ENCODE measurements around the gene GABRD. TPM values are rescaled to one million over a fixed set of nuclear protein-coding genes. Genes with fewer than 3 reads are reported as not detected.

GABRD gene
- total and polyA plus RNA-seq, 4 experiments from 2014 or later: not detected

DNA sequence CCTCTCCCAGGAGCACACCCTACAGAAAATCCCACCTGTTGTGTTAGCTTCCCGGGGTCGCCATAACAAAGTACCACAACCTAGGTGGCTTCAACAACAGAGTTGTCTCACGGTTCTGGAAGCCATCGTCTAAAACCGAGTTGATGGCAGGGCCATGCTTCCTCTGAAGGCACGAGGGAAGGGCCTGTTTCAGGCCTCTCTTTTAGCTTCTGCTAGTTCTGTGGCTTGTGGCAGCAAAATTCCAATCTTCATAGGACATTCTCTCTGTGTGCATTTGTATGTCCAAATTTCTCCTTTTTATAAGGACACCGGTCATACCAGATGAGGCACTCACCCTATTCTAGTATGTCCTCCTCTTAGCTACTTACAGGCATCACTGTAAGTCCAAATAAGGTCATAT, 18.7 kb upstream of the GABRD start:
- Histone ChIP-seq H3K9me3 (ENCODE audit: control insufficient read depth in 1 of 2, low read length in 2 of 2) (no peaks in the 10 kb centered on the region), H3K27ac (ENCODE audit: low read depth, low read length) (no peak overlapping the region), H3K4me3 (ENCODE audit: low read length in 2 of 2) (no peak overlapping the region), H3K36me3 (ENCODE audit: insufficient read depth, low read length) (no peaks in the 10 kb centered on the region), H3K4me1 (ENCODE audit: insufficient read depth, low read length) (peaks cover 4% of the 10 kb centered on the region), H3K27me3 (ENCODE audit: insufficient read depth, low read length) (peaks cover 4% of the 10 kb centered on the region)
- no peaks in the 10 kb centered on the region for H3K36me3 Mint-ChIP-seq
- CTCF ChIA-PET (ENCODE audit: partially characterized antibody): interaction anchor here (1.8 kb wide), 1 partner anchor 43 kb away, joined by 4 read pairs; no protein-coding TSS in a partner anchor
- intact Hi-C loops (cut with micrococcal nuclease): no loop called here
- POLR2A ChIA-PET (ENCODE audit: partially characterized antibody): no interaction called here
- H3K4me3 Mint-ChIP-seq: no peak overlapping the region
- H3K27ac Mint-ChIP-seq: no peak overlapping the region
- peaks cover 3 to 6% (median 4%) of the 10 kb centered on the region in 4 donors for H3K4me1 Mint-ChIP-seq
- DNase-seq: no peak
- H3K27me3 Mint-ChIP-seq: peaks cover 30 to 43% of the 10 kb centered on the region in 2 donors
- peaks cover 0 to 2% (median 0%) of the 10 kb centered on the region in 8 donors for H3K9me3 Mint-ChIP-seq

DNA sequence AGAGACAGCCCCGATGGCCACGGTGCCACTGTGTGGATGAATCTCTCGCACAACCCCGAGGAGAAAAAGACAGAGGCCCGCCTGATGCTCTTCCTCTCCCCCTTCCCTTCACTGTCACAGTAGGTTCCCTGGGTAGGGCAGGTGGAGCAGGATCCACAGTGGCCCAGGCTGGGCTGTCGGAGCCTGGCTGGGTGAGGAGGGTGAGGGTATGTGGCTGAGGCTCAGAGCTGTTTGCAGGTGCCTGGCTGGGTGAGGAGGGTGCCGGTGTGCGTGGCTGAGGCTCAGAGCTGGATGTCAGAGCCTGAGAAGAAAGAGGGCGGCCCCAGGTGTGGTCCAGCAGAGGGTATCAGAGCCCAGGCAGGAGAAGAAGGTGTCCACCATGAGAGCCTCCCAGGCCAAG, 18.3 kb upstream of the GABRD start:
- H3K4me3 Mint-ChIP-seq: no peak overlapping the region
- POLR2A ChIA-PET (ENCODE audit: partially characterized antibody): no interaction called here
- peaks cover 4% of the 10 kb centered on the region for H3K4me1 ChIP-seq (ENCODE audit: insufficient read depth, low read length)
- peaks cover 31 to 46% of the 10 kb centered on the region in 2 donors for H3K27me3 Mint-ChIP-seq
- H3K36me3 Mint-ChIP-seq: no peaks in the 10 kb centered on the region
- no peaks in the 10 kb centered on the region for H3K9me3 ChIP-seq (ENCODE audit: control insufficient read depth in 1 of 2, low read length in 2 of 2)
- H3K4me1 Mint-ChIP-seq: peaks cover 3 to 6% (median 4%) of the 10 kb centered on the region in 4 donors
- peaks cover 0 to 2% (median 0%) of the 10 kb centered on the region in 8 donors for H3K9me3 Mint-ChIP-seq
- H3K36me3 ChIP-seq (ENCODE audit: insufficient read depth, low read length): no peaks in the 10 kb centered on the region
- intact Hi-C loops (cut with micrococcal nuclease): no loop called here
- H3K27me3 ChIP-seq (ENCODE audit: insufficient read depth, low read length): peaks cover 4% of the 10 kb centered on the region
- CTCF ChIA-PET (ENCODE audit: partially characterized antibody): no interaction called here
- H3K27ac ChIP-seq (ENCODE audit: low read depth, low read length): no peak overlapping the region
- no peak overlapping the region for H3K4me3 ChIP-seq (ENCODE audit: low read length in 2 of 2)
- H3K27ac Mint-ChIP-seq: no peak overlapping the region
- no peak for DNase-seq

DNA sequence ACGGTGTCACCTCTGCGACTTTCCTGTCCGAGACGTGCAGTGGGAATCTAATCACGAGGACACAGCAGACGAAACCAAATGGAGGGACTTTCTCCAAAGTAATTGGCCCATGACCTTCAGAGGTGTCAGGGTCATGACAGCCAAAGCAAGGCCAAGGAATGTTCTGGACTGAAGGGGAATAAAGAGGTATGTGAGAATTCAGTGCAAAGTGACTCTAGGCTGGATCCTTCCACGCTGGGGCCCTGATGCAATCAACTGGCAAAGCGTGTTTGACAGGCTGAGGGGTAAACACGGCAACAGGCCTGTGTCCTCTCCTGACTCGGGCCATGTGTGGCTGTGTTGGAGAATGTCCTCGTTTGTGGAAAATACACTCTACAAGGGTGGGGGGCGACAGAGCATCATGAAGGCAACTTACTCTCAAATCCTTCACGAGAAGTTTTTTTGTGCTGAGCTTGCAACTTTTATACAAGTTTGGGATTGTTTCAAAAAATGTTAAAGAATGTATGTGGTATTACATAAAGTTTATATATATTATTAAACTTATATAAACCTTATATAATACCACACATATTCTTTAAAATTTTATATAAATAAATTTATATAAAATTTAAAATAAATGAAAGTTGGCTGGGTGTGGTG, 17.3 kb upstream of the GABRD start:
- Histone ChIP-seq H3K27ac (ENCODE audit: low read depth, low read length) (no peak overlapping the region), H3K9me3 (ENCODE audit: control insufficient read depth in 1 of 2, low read length in 2 of 2) (no peaks in the 10 kb centered on the region), H3K27me3 (ENCODE audit: insufficient read depth, low read length) (peaks cover 4% of the 10 kb centered on the region), H3K4me1 (ENCODE audit: insufficient read depth, low read length) (no peaks in the 10 kb centered on the region), H3K4me3 (ENCODE audit: low read length in 2 of 2) (no peak overlapping the region), H3K36me3 (ENCODE audit: insufficient read depth, low read length) (no peaks in the 10 kb centered on the region)
- intact Hi-C loops (cut with micrococcal nuclease): no loop called here
- H3K4me1 Mint-ChIP-seq: no peaks in the 10 kb centered on the region
- ChIA-PET POLR2A (ENCODE audit: partially characterized antibody) (no interaction called here), CTCF (ENCODE audit: partially characterized antibody) (no interaction called here)
- no peak for DNase-seq
- peaks cover 31 to 44% of the 10 kb centered on the region in 2 donors for H3K27me3 Mint-ChIP-seq
- H3K36me3 Mint-ChIP-seq: no peaks in the 10 kb centered on the region
- H3K27ac Mint-ChIP-seq: no peak overlapping the region
- no peak overlapping the region for H3K4me3 Mint-ChIP-seq
- H3K9me3 Mint-ChIP-seq: peaks cover 0 to 2% (median 0%) of the 10 kb centered on the region in 8 donors

DNA sequence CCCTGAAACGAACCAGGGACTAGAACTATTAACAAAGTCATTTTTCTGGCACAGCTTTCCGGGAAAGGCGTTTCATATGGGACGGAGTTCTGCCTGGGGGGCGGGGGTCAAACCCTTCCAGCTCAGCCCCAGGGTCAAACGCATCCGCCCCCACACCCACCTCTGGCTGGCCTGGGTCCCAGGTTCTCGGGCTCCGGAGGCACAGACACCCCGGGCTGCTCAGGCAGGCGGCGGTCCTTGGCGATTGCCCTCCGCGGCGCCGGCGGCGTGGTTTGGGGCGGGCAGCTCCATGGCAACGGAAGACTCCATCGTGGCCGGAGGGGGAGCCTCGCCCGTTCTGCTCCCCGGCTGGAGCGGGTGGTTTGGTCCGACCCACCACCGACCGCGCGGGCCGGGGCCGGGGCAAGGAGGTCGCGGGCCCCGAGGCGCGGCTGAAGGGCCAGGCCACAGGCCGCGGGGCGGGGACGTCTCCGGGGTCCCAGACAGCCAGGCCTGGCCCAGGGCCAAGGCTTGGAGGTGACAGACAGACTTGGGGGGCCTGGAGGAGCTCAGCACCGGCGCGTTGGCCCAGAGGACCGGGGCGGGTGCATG, 15.5 kb upstream of the GABRD start, which contains the start of gene CFAP74:
Gene CFAP74, minus strand, starts transcription at position 246 of the 591 bp plus-strand sequence. CDS start 12,830 bp downstream, outside the sequence.
- CTCF ChIA-PET (ENCODE audit: partially characterized antibody): no interaction called here
- Histone ChIP-seq H3K27me3 (ENCODE audit: insufficient read depth, low read length) (peaks cover 4% of the 10 kb centered on the region), H3K36me3 (ENCODE audit: insufficient read depth, low read length) (no peaks in the 10 kb centered on the region), H3K9me3 (ENCODE audit: control insufficient read depth in 1 of 2, low read length in 2 of 2) (no peaks in the 10 kb centered on the region), H3K27ac (ENCODE audit: low read depth, low read length) (no peak within 1 kb of the TSS), H3K4me1 (ENCODE audit: insufficient read depth, low read length) (no peaks in the 10 kb centered on the region), H3K4me3 (ENCODE audit: low read length in 2 of 2) (no peak within 1 kb of the TSS)
- POLR2A ChIA-PET (ENCODE audit: partially characterized antibody): no interaction called here
- H3K36me3 Mint-ChIP-seq: no peaks in the 10 kb centered on the region
- peaks cover 0 to 2% (median 0%) of the 10 kb centered on the region in 8 donors for H3K9me3 Mint-ChIP-seq
- H3K4me3 Mint-ChIP-seq: peak within 1 kb of the TSS in 1 of 8 donors; percentile 31
- H3K4me1 Mint-ChIP-seq: no peaks in the 10 kb centered on the region
- H3K27me3 Mint-ChIP-seq: peaks cover 31 to 40% of the 10 kb centered on the region in 2 donors
- intact Hi-C loops (cut with micrococcal nuclease): no loop called here
- no peak within 1 kb of the TSS for H3K27ac Mint-ChIP-seq
- DNase-seq: no peak

DNA sequence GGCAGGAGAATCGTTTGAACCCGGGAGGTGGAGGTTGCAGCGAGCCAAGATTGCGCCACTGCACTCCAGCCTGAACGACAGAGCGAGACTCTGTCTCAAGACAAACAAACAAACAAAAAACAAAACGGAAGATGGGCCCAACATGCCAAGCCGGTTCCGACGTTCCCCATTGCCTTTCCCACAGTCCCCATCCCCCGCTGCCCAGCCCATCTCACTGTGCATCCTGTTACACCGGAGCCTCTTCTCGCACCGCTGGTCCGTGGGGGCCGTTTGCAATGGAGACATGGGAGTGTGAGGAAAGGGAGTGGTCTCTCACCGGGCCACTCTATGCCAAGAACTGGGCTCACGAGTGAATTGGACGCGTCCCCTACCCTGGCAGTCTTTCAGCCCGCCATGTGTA, 14.3 kb upstream of the GABRD start:
- POLR2A ChIA-PET (ENCODE audit: partially characterized antibody): no interaction called here
- Histone ChIP-seq H3K27ac (ENCODE audit: low read depth, low read length) (no peak overlapping the region), H3K4me3 (ENCODE audit: low read length in 2 of 2) (no peak overlapping the region), H3K4me1 (ENCODE audit: insufficient read depth, low read length) (no peaks in the 10 kb centered on the region), H3K27me3 (ENCODE audit: insufficient read depth, low read length) (peaks cover 4% of the 10 kb centered on the region), H3K36me3 (ENCODE audit: insufficient read depth, low read length) (no peaks in the 10 kb centered on the region), H3K9me3 (ENCODE audit: control insufficient read depth in 1 of 2, low read length in 2 of 2) (no peaks in the 10 kb centered on the region)
- no peak overlapping the region for H3K27ac Mint-ChIP-seq
- peaks cover 0 to 2% (median 0%) of the 10 kb centered on the region in 8 donors for H3K9me3 Mint-ChIP-seq
- DNase-seq: no peak
- H3K27me3 Mint-ChIP-seq: peaks cover 30 to 35% of the 10 kb centered on the region in 2 donors
- no peaks in the 10 kb centered on the region for H3K36me3 Mint-ChIP-seq
- intact Hi-C loops (cut with micrococcal nuclease): no loop called here
- CTCF ChIA-PET (ENCODE audit: partially characterized antibody): no interaction called here
- H3K4me3 Mint-ChIP-seq: no peak overlapping the region
- no peaks in the 10 kb centered on the region for H3K4me1 Mint-ChIP-seq

DNA sequence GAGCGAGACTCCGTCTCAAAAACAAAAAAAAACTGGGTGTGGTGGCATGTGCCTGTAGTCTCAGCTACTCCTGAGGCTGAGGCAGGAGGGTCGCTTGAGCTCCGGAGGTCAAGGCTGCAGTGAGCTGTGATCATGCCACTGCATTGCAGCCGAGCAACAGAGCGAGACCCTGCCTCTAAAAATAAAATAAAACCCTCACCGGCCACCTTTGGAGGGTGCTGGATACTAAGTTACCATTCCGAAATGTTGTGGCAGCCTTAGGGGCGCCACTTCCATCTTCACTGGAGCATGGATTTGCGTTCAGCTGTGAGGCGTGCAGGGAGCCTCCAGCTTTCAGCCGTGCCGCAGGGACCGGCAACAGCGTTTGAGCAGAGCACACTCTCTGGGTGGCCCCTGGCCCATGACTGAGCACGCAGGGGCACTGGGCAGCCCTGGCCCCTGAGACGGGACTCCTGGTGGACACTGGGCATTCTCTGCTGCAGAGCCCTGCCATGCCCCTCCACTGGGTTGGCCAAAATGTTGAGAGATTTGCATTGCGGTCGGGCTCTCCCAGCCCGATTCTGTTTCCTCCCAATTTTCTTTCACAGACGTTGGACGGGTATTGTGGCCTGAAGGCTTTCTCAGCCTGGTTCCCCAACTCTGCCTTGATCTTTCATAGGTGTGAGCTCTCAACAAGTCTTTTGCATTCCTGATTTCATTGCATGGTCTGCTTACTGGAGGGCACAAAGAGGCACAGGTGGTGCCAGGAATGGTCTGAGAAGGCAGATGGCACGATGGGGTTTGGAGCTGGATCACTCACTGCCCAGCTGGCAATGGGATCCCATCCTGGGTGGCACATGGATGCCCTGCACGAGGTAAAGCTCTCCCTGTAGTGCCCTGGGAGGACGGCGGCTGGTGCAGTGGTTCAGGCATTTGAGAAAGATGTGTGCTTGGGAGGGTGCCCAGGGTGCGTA, 9.8 kb upstream of the GABRD start:
- Histone ChIP-seq H3K9me3 (ENCODE audit: control insufficient read depth in 1 of 2, low read length in 2 of 2) (no peaks in the 10 kb centered on the region), H3K4me1 (ENCODE audit: insufficient read depth, low read length) (no peaks in the 10 kb centered on the region), H3K27ac (ENCODE audit: low read depth, low read length) (no peak overlapping the region), H3K36me3 (ENCODE audit: insufficient read depth, low read length) (no peaks in the 10 kb centered on the region), H3K27me3 (ENCODE audit: insufficient read depth, low read length) (no peaks in the 10 kb centered on the region), H3K4me3 (ENCODE audit: low read length in 2 of 2) (no peak overlapping the region)
- ChIA-PET POLR2A (ENCODE audit: partially characterized antibody) (no interaction called here), CTCF (ENCODE audit: partially characterized antibody) (interaction anchor here (2.5 kb wide), 1 partner anchor 35 kb away, joined by 6 read pairs; no protein-coding TSS in a partner anchor)
- no peak for DNase-seq
- H3K4me1 Mint-ChIP-seq: no peaks in the 10 kb centered on the region
- H3K27me3 Mint-ChIP-seq: peaks cover 11 to 16% of the 10 kb centered on the region in 2 donors
- H3K27ac Mint-ChIP-seq: no peak overlapping the region
- H3K9me3 Mint-ChIP-seq: no peaks in the 10 kb centered on the region
- H3K4me3 Mint-ChIP-seq: no peak overlapping the region
- intact Hi-C loops (cut with micrococcal nuclease): no loop called here
- H3K36me3 Mint-ChIP-seq: no peaks in the 10 kb centered on the region

DNA sequence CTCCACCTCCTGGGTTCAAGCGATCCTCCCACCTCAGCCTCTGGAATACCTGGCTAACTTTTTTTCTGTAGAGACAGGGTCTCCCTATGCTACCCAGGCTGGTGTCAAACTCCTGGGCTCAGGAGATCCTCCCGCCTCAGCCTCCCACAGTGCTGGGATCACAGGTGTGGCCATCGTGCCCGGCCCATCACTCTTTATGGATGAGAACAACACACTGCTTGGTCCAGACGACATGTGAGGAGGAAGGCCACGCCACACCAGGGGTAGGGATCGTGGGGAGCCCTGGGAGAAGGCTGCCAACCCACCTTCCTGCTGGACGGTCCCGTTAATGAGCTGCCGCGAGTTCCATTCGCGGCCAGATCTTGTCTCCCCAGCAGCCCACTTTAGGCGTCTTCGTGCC, 5.0 kb upstream of the GABRD start:
- Histone ChIP-seq H3K4me1 (ENCODE audit: insufficient read depth, low read length) (peaks cover 4% of the 10 kb centered on the region), H3K36me3 (ENCODE audit: insufficient read depth, low read length) (no peaks in the 10 kb centered on the region), H3K4me3 (ENCODE audit: low read length in 2 of 2) (no peak overlapping the region), H3K27me3 (ENCODE audit: insufficient read depth, low read length) (peaks cover 4% of the 10 kb centered on the region), H3K27ac (ENCODE audit: low read depth, low read length) (no peak overlapping the region), H3K9me3 (ENCODE audit: control insufficient read depth in 1 of 2, low read length in 2 of 2) (no peaks in the 10 kb centered on the region)
- peaks cover 3 to 11% (median 5%) of the 10 kb centered on the region in 4 donors for H3K4me1 Mint-ChIP-seq
- POLR2A ChIA-PET (ENCODE audit: partially characterized antibody): no interaction called here
- no peak overlapping the region for H3K27ac Mint-ChIP-seq
- H3K4me3 Mint-ChIP-seq: no peak overlapping the region
- intact Hi-C loops (cut with micrococcal nuclease): no loop called here
- peaks cover 25 to 32% of the 10 kb centered on the region in 2 donors for H3K27me3 Mint-ChIP-seq
- CTCF ChIA-PET (ENCODE audit: partially characterized antibody): no interaction called here
- H3K9me3 Mint-ChIP-seq: no peaks in the 10 kb centered on the region
- H3K36me3 Mint-ChIP-seq: no peaks in the 10 kb centered on the region
- no peak for DNase-seq

All from CD4-positive, alpha-beta memory T cell (primary cell).